Thoracic aorta (tissue), 2 donors: ENCODE results near the gene RGS5. TPM values are rescaled to one million over a fixed set of nuclear protein-coding genes. Genes with fewer than 3 reads are reported as not detected.

ENCODE experiments used
- ATAC-seq: fragments of 150-250 bp; one replicate; pipeline ENCODE4 v1.8.0; 2017; ENCODE audit warnings: low read depth; ENCODE audit not compliant: insufficient number of reproducible peaks, low FRiP score
- DNase-seq: peaks from one replicate; pipeline ENCODE4 v3.0.0-alpha.2; 2020; ENCODE audit warnings: low spot score
- H3K27ac ChIP-seq, 2 donors: fragments of 200-600 bp; sonication (generic); 1 replicate in 1 of 2; 2 replicates in 1 of 2; pipeline ENCODE4 v1.5.1; 2016; ENCODE audit warnings: mild to moderate bottlenecking in 2 of 2, moderate library complexity in 2 of 2
- H3K27me3 ChIP-seq: fragments of 200-600 bp; sonication (generic); replicated peaks from 2 replicates; pipeline ENCODE4 v1.6.0; 2016; ENCODE audit warnings: mild to moderate bottlenecking; ENCODE audit not compliant: insufficient read depth
- H3K36me3 ChIP-seq: fragments of 200-600 bp; sonication (generic); one replicate; pipeline ENCODE4 v1.5.1; 2016
- H3K4me1 ChIP-seq, 2 donors: fragments of 200-600 bp; sonication (generic); 1 replicate in 1 of 2; 2 replicates in 1 of 2; pipeline versions ENCODE4 v1.5.1 to v1.6.0; 2016; ENCODE audit warnings: low read depth in 2 of 2, mild to moderate bottlenecking in 1 of 2; ENCODE audit not compliant: control insufficient read depth in 1 of 2
- H3K4me3 ChIP-seq: fragments of 200-600 bp; sonication (generic); 2 replicates; pipeline ENCODE4 v1.5.1; 2016; ENCODE audit warnings: mild to moderate bottlenecking
- H3K9me3 ChIP-seq: fragments of 200-600 bp; sonication (generic); 2 replicates; pipeline ENCODE4 v1.5.1; 2016
- total RNA-seq, 2 donors: library from RNA; depleted of rRNA; stranded (reverse); fragments of >200 nt; gene quantifications; one replicate each; pipeline versions ENCODE4 v1.1.0 to v1.2.3, GENCODE V29; 2016
- TF ChIP-seq, protein P1 (sequence below): fragments of 200-600 bp; sonication (generic); IDR thresholded peaks from one replicate; pipeline ENCODE4 v1.5.1; 2019; ENCODE audit warnings: antibody characterized with exemption

RGS5 gene
- total RNA-seq, 2 donors from 2014 or later: 1,210 to 1,385 TPM

DNA sequence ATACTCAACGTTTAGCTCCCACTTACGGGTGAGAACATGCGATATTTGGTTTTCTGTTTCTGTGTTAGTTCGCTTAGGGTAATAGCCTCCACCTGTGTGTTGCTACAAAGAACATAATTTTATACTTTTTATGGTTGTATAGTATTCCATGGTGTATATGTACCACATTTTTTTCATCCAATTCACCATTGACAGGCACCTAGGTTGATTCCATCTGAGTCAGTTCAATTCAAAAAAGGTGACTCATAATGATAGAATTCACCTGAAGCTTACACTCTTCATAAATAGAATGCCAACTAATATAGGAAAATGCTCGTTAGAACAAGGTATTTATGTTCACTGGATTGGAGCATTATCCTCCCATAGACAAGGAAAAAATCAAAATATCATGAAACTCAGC is 95.1 kb downstream of the RGS5 start:
- DNase-seq: no peak
- no peak overlapping the region for H3K4me3 ChIP-seq
- no peaks in the 10 kb centered on the region for H3K27me3 ChIP-seq
- H3K27ac ChIP-seq: no peak overlapping the region
- no peaks in the 10 kb centered on the region for H3K36me3 ChIP-seq
- ATAC-seq: no peak
- H3K4me1 ChIP-seq: peaks cover 14 to 35% of the 10 kb centered on the region in 2 donors
- H3K9me3 ChIP-seq: no peaks in the 10 kb centered on the region
- TF ChIP-seq, protein P1, sequence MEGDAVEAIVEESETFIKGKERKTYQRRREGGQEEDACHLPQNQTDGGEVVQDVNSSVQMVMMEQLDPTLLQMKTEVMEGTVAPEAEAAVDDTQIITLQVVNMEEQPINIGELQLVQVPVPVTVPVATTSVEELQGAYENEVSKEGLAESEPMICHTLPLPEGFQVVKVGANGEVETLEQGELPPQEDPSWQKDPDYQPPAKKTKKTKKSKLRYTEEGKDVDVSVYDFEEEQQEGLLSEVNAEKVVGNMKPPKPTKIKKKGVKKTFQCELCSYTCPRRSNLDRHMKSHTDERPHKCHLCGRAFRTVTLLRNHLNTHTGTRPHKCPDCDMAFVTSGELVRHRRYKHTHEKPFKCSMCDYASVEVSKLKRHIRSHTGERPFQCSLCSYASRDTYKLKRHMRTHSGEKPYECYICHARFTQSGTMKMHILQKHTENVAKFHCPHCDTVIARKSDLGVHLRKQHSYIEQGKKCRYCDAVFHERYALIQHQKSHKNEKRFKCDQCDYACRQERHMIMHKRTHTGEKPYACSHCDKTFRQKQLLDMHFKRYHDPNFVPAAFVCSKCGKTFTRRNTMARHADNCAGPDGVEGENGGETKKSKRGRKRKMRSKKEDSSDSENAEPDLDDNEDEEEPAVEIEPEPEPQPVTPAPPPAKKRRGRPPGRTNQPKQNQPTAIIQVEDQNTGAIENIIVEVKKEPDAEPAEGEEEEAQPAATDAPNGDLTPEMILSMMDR: no peak

DNA sequence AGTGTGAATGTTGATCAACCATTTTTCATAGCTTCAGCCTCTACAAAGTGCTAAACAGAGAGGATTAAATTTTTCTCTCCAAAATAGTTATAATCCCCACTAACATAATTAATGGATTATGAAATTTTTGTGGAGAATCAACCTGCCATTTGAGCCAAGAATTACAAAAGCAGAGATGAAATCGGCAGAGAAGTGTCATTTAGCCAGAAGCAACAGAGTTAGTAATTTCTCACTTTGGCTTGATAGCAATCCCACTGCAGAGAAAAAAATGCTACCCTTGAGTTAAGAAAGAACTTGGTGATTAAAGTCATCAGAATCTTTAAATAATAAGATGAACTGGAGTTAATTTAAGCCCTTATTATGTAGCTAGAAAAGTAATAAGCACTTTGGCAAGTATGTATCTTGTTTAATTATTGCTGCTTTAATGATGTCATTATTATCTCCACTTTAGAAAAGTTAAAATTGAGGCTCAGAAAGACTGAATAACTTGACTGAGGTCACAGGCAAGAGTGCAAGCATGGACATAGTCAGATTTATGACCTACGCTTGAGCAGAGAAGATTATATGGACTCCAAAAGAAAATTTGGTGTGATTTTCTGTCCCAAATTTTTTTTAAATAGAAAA is 96.2 kb downstream of the RGS5 start:
- TF ChIP-seq, protein P1: no peak
- DNase-seq (no peak), ATAC-seq (no peak)
- Histone ChIP-seq H3K4me3 (no peak overlapping the region), H3K27me3 (no peaks in the 10 kb centered on the region), H3K4me1 (peaks cover 14 to 35% of the 10 kb centered on the region in 2 donors), H3K36me3 (no peaks in the 10 kb centered on the region), H3K9me3 (no peaks in the 10 kb centered on the region), H3K27ac (peak overlapping the region; percentile 61 to 73)

DNA sequence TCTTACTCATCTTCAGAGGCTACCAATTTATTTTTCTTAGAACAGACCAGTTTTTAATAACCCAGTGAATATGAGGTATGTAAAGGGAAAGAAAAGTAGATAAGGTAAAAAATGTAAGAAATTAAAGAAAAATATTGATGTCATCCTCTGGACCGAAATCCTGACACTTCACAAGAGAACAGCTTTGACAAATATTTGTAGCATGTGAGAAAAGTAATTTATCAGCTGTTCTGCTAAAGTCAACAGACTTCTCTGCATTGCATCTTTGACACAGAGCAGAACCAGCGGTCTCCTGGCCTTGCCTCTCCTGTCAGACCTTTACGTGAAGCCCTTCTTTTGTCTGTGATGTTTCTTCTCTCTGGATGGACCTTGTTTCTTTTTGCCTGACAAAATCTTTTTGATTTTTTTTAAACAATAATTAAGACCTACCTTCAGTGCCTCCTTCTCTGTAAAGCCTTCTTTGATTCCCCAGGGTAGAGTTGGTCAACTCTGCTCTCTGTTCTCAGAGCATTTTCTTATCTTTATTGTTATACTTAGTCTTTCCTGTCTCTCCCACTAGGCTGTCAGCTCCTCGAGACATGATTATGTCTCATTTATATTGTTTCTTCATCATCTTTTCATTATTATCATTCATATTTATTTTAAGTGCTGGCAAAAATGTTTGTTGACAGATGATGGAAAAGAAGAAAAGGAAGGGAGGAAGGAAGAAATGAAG is 98.2 kb downstream of the RGS5 start:
- Histone ChIP-seq H3K27ac (peak overlapping the region; percentile 20 to 58), H3K36me3 (no peaks in the 10 kb centered on the region), H3K27me3 (no peaks in the 10 kb centered on the region), H3K4me3 (no peak overlapping the region), H3K9me3 (no peaks in the 10 kb centered on the region), H3K4me1 (peaks cover 14 to 35% of the 10 kb centered on the region in 2 donors)
- no peak for DNase-seq
- TF ChIP-seq, protein P1: no peak
- ATAC-seq: no peak

DNA sequence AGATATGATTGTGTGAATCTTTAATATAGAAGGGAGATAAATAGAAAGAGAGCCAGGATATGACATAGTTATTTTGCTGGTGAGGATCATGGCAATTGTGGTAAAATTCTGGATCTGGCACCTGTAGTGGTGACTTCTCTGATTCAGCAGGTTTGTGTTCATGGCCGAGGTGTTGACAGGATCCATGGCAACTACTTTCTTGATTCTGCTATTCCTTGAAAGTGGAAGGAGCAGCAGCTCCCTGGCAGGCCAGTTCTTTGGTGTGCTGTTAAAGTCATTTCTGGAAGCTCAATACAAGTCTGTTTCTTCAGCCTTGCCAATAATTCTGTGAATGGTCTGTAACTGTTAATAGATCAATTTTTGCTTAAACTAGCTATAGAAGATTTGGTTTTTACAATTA is 100.1 kb downstream of the RGS5 start:
- peaks cover 14 to 35% of the 10 kb centered on the region in 2 donors for H3K4me1 ChIP-seq
- H3K27me3 ChIP-seq: no peaks in the 10 kb centered on the region
- no peak for DNase-seq
- H3K4me3 ChIP-seq: no peak overlapping the region
- H3K36me3 ChIP-seq: no peaks in the 10 kb centered on the region
- TF ChIP-seq, protein P1: no peak
- no peak overlapping the region for H3K27ac ChIP-seq
- no peaks in the 10 kb centered on the region for H3K9me3 ChIP-seq
- no peak for ATAC-seq

DNA sequence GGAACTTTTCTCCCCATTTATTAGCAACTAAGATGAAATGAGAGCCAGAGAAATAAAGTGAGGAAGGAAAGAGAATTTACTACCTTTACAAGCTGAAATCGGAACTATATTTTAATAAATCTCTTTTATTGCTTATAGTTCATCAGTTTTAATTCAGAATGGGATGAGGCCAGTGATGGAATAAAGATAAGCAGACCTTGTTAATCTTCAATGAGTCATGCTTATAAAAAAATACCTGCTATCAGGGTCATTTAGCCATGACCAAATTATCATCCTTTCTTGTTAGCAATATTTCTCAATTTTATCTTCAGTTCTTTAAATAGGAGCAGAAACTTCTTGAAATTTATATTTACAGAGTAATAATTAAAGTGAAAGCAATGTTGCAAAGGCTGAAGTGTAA is 107.5 kb downstream of the RGS5 start:
- no peaks in the 10 kb centered on the region for H3K9me3 ChIP-seq
- H3K4me3 ChIP-seq: no peak overlapping the region
- TF ChIP-seq, protein P1: no peak
- no peak for DNase-seq
- H3K27me3 ChIP-seq: no peaks in the 10 kb centered on the region
- no peaks in the 10 kb centered on the region for H3K36me3 ChIP-seq
- H3K4me1 ChIP-seq: peaks cover 9 to 30% of the 10 kb centered on the region in 2 donors
- no peak overlapping the region for H3K27ac ChIP-seq
- no peak for ATAC-seq
